ENCODE data around the gene NANOS2. TPM values are rescaled to one million over a fixed set of nuclear protein-coding genes. Genes with fewer than 3 reads are reported as not detected.

NANOS2 gene
- total and polyA plus RNA-seq, 12 donors, result not detected

- 9 to 16% (median 13%) methylated on average over 17 to 33 of the region's 33 CpGs for WGBS, 4 donors
- Histone ChIP-seq H3K4me1 (replicated peaks in 1 of 2) (peaks cover 0 to 4% of the 10 kb centered on the region in 2 donors), H3K27me3 (no peaks in the 10 kb centered on the region), H3K27ac (no peak overlapping the region), H3K36me3 (replicated peaks in 1 of 2) (no peaks in the 10 kb centered on the region), H3K9me3 (replicated peaks in 1 of 3) (no peaks in the 10 kb centered on the region), H3K4me3 (no peak overlapping the region)
- TF ChIP-seq POLR2A (IDR thresholded peaks at IDR 0.05), result no peak
- peak in 2 of 6 experiments; percentile 9 to 14 for TF ChIP-seq CTCF (IDR thresholded peaks at IDR 0.05)
- intact Hi-C loops (cut with DNase I), result no loop called here
- peak; percentile 87 to 96 (median 94) for DNase-seq
Observed at GRCh38 chr19:45927565-45928261, 13.1 kb upstream of the NANOS2 start.

GRCh38 chr19:45924891-45925447 is 10.4 kb upstream of the NANOS2 start:
- Histone ChIP-seq H3K27ac (no peak overlapping the region), H3K4me1 (replicated peaks in 1 of 2) (peaks cover 0 to 4% of the 10 kb centered on the region in 2 donors), H3K36me3 (replicated peaks in 1 of 2) (no peaks in the 10 kb centered on the region), H3K4me3 (no peak overlapping the region), H3K27me3 (no peaks in the 10 kb centered on the region), H3K9me3 (replicated peaks in 1 of 3) (no peaks in the 10 kb centered on the region)
- DNase-seq, result no peak
- no peak for TF ChIP-seq CTCF (IDR thresholded peaks at IDR 0.05)
- TF ChIP-seq POLR2A (IDR thresholded peaks at IDR 0.05), result no peak
- intact Hi-C loops (cut with DNase I), result no loop called here
- 64 to 72% (median 67%) methylated on average over 6 of the region's 6 CpGs for WGBS, 4 donors

GRCh38 chr19:45922281-45922680 is 7.7 kb upstream of the NANOS2 start:
- H3K4me1 ChIP-seq (replicated peaks in 1 of 2), result no peaks in the 10 kb centered on the region
- intact Hi-C loops (cut with DNase I), result no loop called here
- TF ChIP-seq CTCF (IDR thresholded peaks at IDR 0.05) (no peak), POLR2A (IDR thresholded peaks at IDR 0.05) (no peak)
- DNase-seq, result no peak
- 54 to 73% (median 72%) methylated on average over 9 of the region's 9 CpGs for WGBS, 4 donors
- no peak overlapping the region for H3K27ac ChIP-seq
- no peaks in the 10 kb centered on the region for H3K9me3 ChIP-seq (replicated peaks in 1 of 3)
- H3K4me3 ChIP-seq, result no peak overlapping the region
- H3K36me3 ChIP-seq (replicated peaks in 1 of 2), result no peaks in the 10 kb centered on the region
- no peaks in the 10 kb centered on the region for H3K27me3 ChIP-seq

DNA sequence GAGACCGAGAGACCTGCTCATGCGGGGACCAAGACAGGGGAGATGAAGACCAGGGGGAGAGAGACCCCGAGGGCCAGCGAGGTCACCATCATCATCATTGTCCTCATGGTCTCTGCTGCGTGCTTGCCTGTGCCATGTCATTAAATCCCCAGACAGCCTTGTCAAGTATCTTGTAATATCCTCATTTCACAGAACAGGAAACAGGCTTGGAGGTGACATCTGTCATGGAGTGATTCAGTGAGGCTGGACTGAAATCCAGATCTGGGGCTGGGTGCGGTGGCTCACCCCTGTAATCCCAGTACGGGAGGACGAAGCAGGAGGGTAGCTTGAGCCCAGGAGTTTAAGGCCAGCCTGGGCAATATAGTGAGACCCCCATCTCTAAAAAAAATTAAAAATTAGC is 5.9 kb upstream of the NANOS2 start:
- WGBS, 4 donors, result 62 to 76% (median 68%) methylated on average over 8 of the region's 8 CpGs
- TF ChIP-seq POLR2A (IDR thresholded peaks at IDR 0.05), result no peak
- TF ChIP-seq CTCF (IDR thresholded peaks at IDR 0.05), result no peak
- no peaks in the 10 kb centered on the region for H3K9me3 ChIP-seq (replicated peaks in 1 of 3)
- H3K27me3 ChIP-seq, result no peaks in the 10 kb centered on the region
- intact Hi-C loops (cut with DNase I), result no loop called here
- H3K36me3 ChIP-seq (replicated peaks in 1 of 2), result no peaks in the 10 kb centered on the region
- H3K27ac ChIP-seq, result no peak overlapping the region
- no peaks in the 10 kb centered on the region for H3K4me1 ChIP-seq (replicated peaks in 1 of 2)
- DNase-seq, result no peak
- H3K4me3 ChIP-seq, result no peak overlapping the region

Data from adrenal gland (tissue), 12 donors.